Body of pancreas (tissue), 4 donors: Measurements from ENCODE around the gene FBXL3. TPM values are rescaled to one million over a fixed set of nuclear protein-coding genes. Genes with fewer than 3 reads are reported as not detected.

Source experiments
- ATAC-seq: fragments of 150-250 bp; one replicate; pipeline ENCODE4 v1.9.1; 2016
- DNase-seq, 4 donors: peaks; one replicate each; pipeline ENCODE4 v3.0.0-alpha.2; 2019
- H3K27ac ChIP-seq, 4 donors: fragments of 200-600 bp; sonication (generic); 1 replicate in 3 of 4; 2 replicates in 1 of 4; pipeline versions ENCODE4 v1.5.1 to v1.6.1; 2016 to 2019; ENCODE audit warnings: mild to moderate bottlenecking in 1 of 4, mixed read lengths in 1 of 4, moderate library complexity in 1 of 4
- H3K27me3 ChIP-seq, 2 donors: fragments of 200-600 bp; sonication (generic); one replicate each; pipeline ENCODE4 v1.6.0; 2016; ENCODE audit warnings: mild to moderate bottlenecking in 1 of 2
- H3K36me3 ChIP-seq, 2 donors: fragments of 200-600 bp; sonication (generic); replicated peaks in 1 of 2; 2 replicates each; pipeline ENCODE4 v1.5.1; 2016; ENCODE audit warnings: low read depth in 2 of 2; ENCODE audit not compliant: insufficient read depth in 1 of 2
- H3K4me1 ChIP-seq: fragments of 200-600 bp; sonication (generic); one replicate; pipeline ENCODE4 v1.6.0; 2016
- H3K4me3 ChIP-seq, 2 donors: fragments of 200-600 bp; sonication (generic); 1 replicate in 1 of 2; 2 replicates in 1 of 2; pipeline ENCODE4 v1.5.1; 2016 to 2019
- H3K9me3 ChIP-seq, 3 donors: fragments of 200-600 bp; sonication (generic); 1 replicate in 2 of 3; 2 replicates in 1 of 3; pipeline ENCODE4 v1.5.1; 2016
- CTCF ChIP-seq, 7 experiments: fragments of 450-650 bp in 4 of 7; fragments of 200-600 bp in 3 of 7; sonication (generic) in 3 of 7; IDR thresholded peaks; one replicate each; pipeline ENCODE4 v1.5.1; 2016 to 2019; ENCODE audit warnings: antibody characterized with exemption in 7 of 7
- POLR2A ChIP-seq, 3 donors: fragments of 450-650 bp; IDR thresholded peaks; one replicate each; pipeline ENCODE4 v1.6.1; 2016; ENCODE audit warnings: antibody characterized with exemption in 3 of 3, mild to moderate bottlenecking in 2 of 3
- WGBS, 2 donors: methylation state at CpG; one replicate each; pipeline ENCODE4 v1.1.5; 2017; 5-methylcytosine and 5-hydroxymethylcytosine counted together
- intact Hi-C: fragments of 100-400 bp; cut with DNase I; formaldehyde crosslinking; loops from one replicate; pipeline ENCODE4 v1.15.1; 2023
- total RNA-seq, 2 donors: library from RNA; depleted of rRNA; stranded (reverse); fragments of >200 nt; gene quantifications; one replicate each; pipeline ENCODE4 v1.1.0, GENCODE V29; 2016

Gene FBXL3
- total RNA-seq, 2 donors from 2014 or later, result 25.4 to 35.0 TPM

GRCh38 chr13:76971215-76971614 is 55.7 kb downstream of the FBXL3 start:
- Histone ChIP-seq H3K9me3 (no peaks in the 10 kb centered on the region), H3K27ac (no peak overlapping the region), H3K4me1 (no peaks in the 10 kb centered on the region), H3K27me3 (no peaks in the 10 kb centered on the region), H3K4me3 (no peak overlapping the region), H3K36me3 (no peaks in the 10 kb centered on the region)
- TF ChIP-seq CTCF (IDR thresholded peaks at IDR 0.05), result no peak
- TF ChIP-seq POLR2A (IDR thresholded peaks at IDR 0.05), result no peak
- WGBS, 2 donors, result 44 to 62% methylated on average over 3 of the region's 3 CpGs
- no peak for DNase-seq
- ATAC-seq, result no peak
- intact Hi-C loops, result no loop called here

GRCh38 chr13:76969488-76970365 is 57.2 kb downstream of the FBXL3 start:
- DNase-seq, result no peak
- H3K4me1 ChIP-seq, result no peaks in the 10 kb centered on the region
- ATAC-seq, result no peak
- no peak overlapping the region for H3K4me3 ChIP-seq
- H3K27me3 ChIP-seq, result no peaks in the 10 kb centered on the region
- TF ChIP-seq POLR2A (IDR thresholded peaks at IDR 0.05) (no peak), CTCF (IDR thresholded peaks at IDR 0.05) (no peak)
- H3K9me3 ChIP-seq, result no peaks in the 10 kb centered on the region
- no peaks in the 10 kb centered on the region for H3K36me3 ChIP-seq
- intact Hi-C loops, result no loop called here
- H3K27ac ChIP-seq, result no peak overlapping the region
- WGBS, 2 donors, result 77 to 84% methylated on average over 5 of the region's 5 CpGs

- Histone ChIP-seq H3K27me3 (no peaks in the 10 kb centered on the region), H3K27ac (no peak overlapping the region), H3K36me3 (no peaks in the 10 kb centered on the region), H3K4me1 (no peaks in the 10 kb centered on the region), H3K4me3 (no peak overlapping the region), H3K9me3 (no peaks in the 10 kb centered on the region)
- intact Hi-C loops, result no loop called here
- no peak for DNase-seq
- TF ChIP-seq CTCF (IDR thresholded peaks at IDR 0.05), result no peak
- no peak for TF ChIP-seq POLR2A (IDR thresholded peaks at IDR 0.05)
- no peak for ATAC-seq
- WGBS, 2 donors, result 76 to 100% methylated on average over 2 to 5 of the region's 6 CpGs
Measured at GRCh38 chr13:76968041-76968440, 58.9 kb downstream of the FBXL3 start.

GRCh38 chr13:76967031-76967430 is 59.9 kb downstream of the FBXL3 start:
- H3K27ac ChIP-seq, result no peak overlapping the region
- intact Hi-C loops, result no loop called here
- ATAC-seq (no peak), DNase-seq (no peak)
- H3K27me3 ChIP-seq, result no peaks in the 10 kb centered on the region
- H3K36me3 ChIP-seq, result no peaks in the 10 kb centered on the region
- TF ChIP-seq POLR2A (IDR thresholded peaks at IDR 0.05) (no peak), CTCF (IDR thresholded peaks at IDR 0.05) (no peak)
- WGBS, 2 donors, result 49 to 55% methylated on average over 6 of the region's 6 CpGs
- no peaks in the 10 kb centered on the region for H3K4me1 ChIP-seq
- H3K9me3 ChIP-seq, result no peaks in the 10 kb centered on the region
- H3K4me3 ChIP-seq, result no peak overlapping the region
